Right hindlimb (tissue), 1 donor: ENCODE results near the gene FHAD1.
A peak's percentile ranks its signal among the peaks of the same experiment; 100 is the strongest.
"Not testable (repeated sequence)": the region's sequence is repeated elsewhere in the genome, so short reads cannot be mapped to it uniquely, and the experiment has no call there.

Experiments used
- DNase-seq: peaks from one replicate; pipeline ENCODE4 v3.0.0-alpha.2; 2018

FHAD1 gene

GRCh38 chr1:15424146-15424667 lies 177.2 kb downstream of the FHAD1 start:
- DNase-seq, result no peak

GRCh38 chr1:15424981-15425380 lies 178.0 kb downstream of the FHAD1 start:
- DNase-seq, result no peak

- DNase-seq, result no peak
Measured at GRCh38 chr1:15425521-15425920, 178.5 kb downstream of the FHAD1 start.

GRCh38 chr1:15425958-15426357 lies 178.9 kb downstream of the FHAD1 start:
- no peak for DNase-seq

GRCh38 chr1:15426492-15427279 lies 179.7 kb downstream of the FHAD1 start:
- no peak for DNase-seq

GRCh38 chr1:15427280-15427666 lies 180.2 kb downstream of the FHAD1 start:
- no peak for DNase-seq

- not testable (repeated sequence) for DNase-seq
Measured at GRCh38 chr1:15428252-15428651, 181.2 kb downstream of the FHAD1 start.

- DNase-seq, result no peak
Measured at GRCh38 chr1:15428815-15429435, 181.9 kb downstream of the FHAD1 start.

GRCh38 chr1:15429701-15430149 lies 182.7 kb downstream of the FHAD1 start:
- DNase-seq, result no peak

GRCh38 chr1:15430787-15431570 lies 184.0 kb downstream of the FHAD1 start:
- DNase-seq, result peak; percentile 77

GRCh38 chr1:15431571-15431948 lies 184.5 kb downstream of the FHAD1 start:
- DNase-seq, result no peak

- peak; percentile 80 for DNase-seq
Measured at GRCh38 chr1:15432324-15432723, 185.3 kb downstream of the FHAD1 start.

- no peak for DNase-seq
Measured at GRCh38 chr1:15433471-15433870, 186.4 kb downstream of the FHAD1 start.

- DNase-seq, result not testable (repeated sequence)
Measured at GRCh38 chr1:15434739-15435138, 187.7 kb downstream of the FHAD1 start.

GRCh38 chr1:15435239-15436077 lies 188.4 kb downstream of the FHAD1 start:
- DNase-seq, result no peak

- DNase-seq, result no peak
Measured at GRCh38 chr1:15436881-15437442, 189.9 kb downstream of the FHAD1 start.

GRCh38 chr1:15439325-15439724 lies 192.3 kb downstream of the FHAD1 start:
- no peak for DNase-seq

- DNase-seq, result no peak
Measured at GRCh38 chr1:15440357-15440756, 193.3 kb downstream of the FHAD1 start.

GRCh38 chr1:15441247-15441646 lies 194.2 kb downstream of the FHAD1 start:
- no peak for DNase-seq

GRCh38 chr1:15442119-15442518 lies 195.1 kb downstream of the FHAD1 start:
- no peak for DNase-seq

GRCh38 chr1:15442759-15443158 lies 195.7 kb downstream of the FHAD1 start:
- no peak for DNase-seq

GRCh38 chr1:15443281-15443680 lies 196.3 kb downstream of the FHAD1 start:
- DNase-seq, result no peak
